ENCODE measurements around the gene AIP. TPM values are rescaled to one million over a fixed set of nuclear protein-coding genes. Genes with fewer than 3 reads are reported as not detected.

AIP gene
- total and polyA plus RNA-seq, 2 of the 8 experiments (the other 6 are each of a cell fraction or from before 2014, with no cell fraction given): 29.8 to 54.4 TPM

DNA sequence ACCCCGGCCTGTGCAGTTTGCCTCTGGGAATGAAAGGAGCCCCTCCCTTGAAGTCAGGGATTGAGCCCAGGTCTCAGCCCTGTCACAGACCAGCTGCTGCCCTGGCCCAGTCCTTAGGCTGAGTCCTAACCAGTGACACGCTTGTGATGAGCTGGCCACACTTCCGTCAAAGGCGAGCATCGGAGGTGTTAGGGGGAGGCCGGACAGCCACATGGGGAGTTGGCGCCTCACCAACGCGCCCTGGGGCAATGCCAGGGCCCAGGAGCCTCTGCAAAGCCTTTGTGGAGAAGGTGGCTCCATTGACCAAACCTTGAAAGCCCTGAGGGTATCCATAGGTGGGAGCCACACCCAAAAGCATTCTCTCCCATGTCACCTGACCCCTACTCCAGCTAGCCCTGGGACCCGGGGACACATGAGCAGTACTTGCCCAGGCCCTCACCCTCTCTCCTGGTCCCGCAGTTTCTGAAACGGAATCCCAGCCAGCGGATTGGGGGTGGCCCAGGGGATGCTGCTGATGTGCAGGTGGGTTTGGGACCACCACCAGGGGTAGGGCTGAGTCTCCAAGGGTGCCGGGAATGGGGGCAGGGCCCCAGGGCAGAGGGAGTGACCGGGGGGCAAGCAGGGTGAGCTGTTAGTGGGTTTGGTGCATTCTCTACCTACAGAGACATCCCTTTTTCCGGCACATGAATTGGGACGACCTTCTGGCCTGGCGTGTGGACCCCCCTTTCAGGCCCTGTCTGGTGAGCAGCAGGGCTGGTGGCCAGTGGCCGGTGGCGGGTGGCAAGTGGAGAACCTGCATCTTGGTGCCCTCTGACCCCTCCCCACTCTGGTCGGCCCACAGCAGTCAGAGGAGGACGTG, 49.1 kb upstream of the AIP start:
- Histone ChIP-seq H2BK20ac (ENCODE audit: low read length) (no peak overlapping the region), H2BK12ac (ENCODE audit: low read depth, low read length) (no peak overlapping the region), H4K91ac (replicated peaks; ENCODE audit: insufficient read length, low read length) (no peak overlapping the region), H4K8ac (ENCODE audit: extremely low read depth, insufficient read depth, low read length) (no peak overlapping the region), H2AFZ (ENCODE audit: low read length) (no peak overlapping the region), H4K20me1 (replicated peaks in 1 of 2; ENCODE audit: control insufficient read depth in 1 of 2, insufficient read depth in 2 of 2, low read length in 2 of 2) (peaks cover 0 to 14% of the 10 kb centered on the region in 2 experiments), H3K4ac (replicated peaks; ENCODE audit: insufficient read length, low read depth, low read length) (no peak overlapping the region), H4K5ac (ENCODE audit: insufficient read length, low read depth, low read length) (no peak overlapping the region), H3K9ac (replicated peaks in 1 of 4; ENCODE audit: extremely low read depth in 1 of 4, low read depth in 3 of 4, low read length in 3 of 4) (no peak overlapping the region), H3K36me3 (ENCODE audit: control insufficient read depth in 2 of 4, insufficient read depth in 4 of 4, low read length in 3 of 4) (peaks cover 6 to 25% (median 13%) of the 10 kb centered on the region in 4 experiments; a peak in 7 of 8 replicates), H3K4me3 (ENCODE audit: extremely low read depth in 1 of 4, insufficient read depth in 2 of 4, low read depth in 3 of 4, low read length in 4 of 4) (no peak overlapping the region), H3K18ac (ENCODE audit: extremely low read depth, low read length) (no peak overlapping the region), H3K23ac (ENCODE audit: insufficient read length) (no peak overlapping the region), H2BK5ac (ENCODE audit: low read depth, low read length) (no peak overlapping the region; the same call in 1 of the 2 replicates), H2BK120ac (replicated peaks; ENCODE audit: low read depth, low read length) (no peak overlapping the region), H2AK5ac (ENCODE audit: low read depth, low read length) (no peak overlapping the region), H3K4me2 (ENCODE audit: insufficient read depth in 1 of 2, low read depth in 2 of 2, low read length in 2 of 2) (no peak overlapping the region), H3K23me2 (ENCODE audit: low read depth, low read length) (peaks cover 4% of the 10 kb centered on the region), H3K9me3 (ENCODE audit: insufficient read depth in 2 of 2, low read depth in 1 of 2, low read length in 1 of 2) (no peaks in the 10 kb centered on the region), H3K27ac (ENCODE audit: low read depth, low read length) (no peak overlapping the region), H3K79me1 (ENCODE audit: low read depth, low read length) (peaks cover 3% of the 10 kb centered on the region), H3K4me1 (replicated peaks in 1 of 4; ENCODE audit: control insufficient read depth in 3 of 4, insufficient read depth in 4 of 4, low read length in 3 of 4) (peaks cover 0 to 21% (median 16%) of the 10 kb centered on the region in 4 experiments; a peak in 6 of 7 replicates), H3K79me2 (ENCODE audit: control insufficient read depth in 1 of 2, insufficient read depth in 2 of 2, low read length in 2 of 2) (peaks cover 0 to 7% of the 10 kb centered on the region in 2 experiments; a peak in 2 of 4 replicates), H3K56ac (replicated peaks; ENCODE audit: insufficient read length, low read depth, low read length) (no peak overlapping the region), H3K14ac (ENCODE audit: insufficient read length) (no peak overlapping the region), H3K27me3 (replicated peaks in 1 of 4; ENCODE audit: control insufficient read depth in 3 of 4, extremely low read depth in 1 of 4, insufficient read depth in 3 of 4, low read length in 3 of 4) (no peaks in the 10 kb centered on the region), H2BK15ac (ENCODE audit: low read length) (no peak overlapping the region)
- WGBS, 2 experiments (ENCODE audit: extremely low coverage in 1 of 2, insufficient coverage in 1 of 2, insufficient read length in 1 of 2, insufficient replicate concordance in 2 of 2, low coverage in 1 of 2, low lambda C conversion rate in 2 of 2, missing lambda C conversion rate in 1 of 2): 88% methylated on average over 22 of the region's 22 CpGs; no CpG with 5 or more reads in 1 of the 2 experiments
- ChIA-PET CTCF (ENCODE audit: partially characterized antibody) (interaction anchor here (0.7 to 1.0 kb wide), 2 partner anchors 14 to 23 kb away, joined by 3 to 4 read pairs; no protein-coding TSS in a partner anchor), POLR2A (ENCODE audit: partially characterized antibody) (interaction anchor here (0.6 to 12.5 kb wide), 10 partner anchors 14 to 117 kb away, joined by 3 to 104 read pairs (median 3); partner anchors contain the start of genes CARNS1, PPP1CA and RAD9A)
- no peak for FAIRE-seq
- no peak for DNase-seq (ENCODE audit: low read depth in 1 of 2, low spot score in 2 of 2)
- TF ChIP-seq CREB1 (IDR thresholded peaks at IDR 0.05) (no peak), SIN3A (conservative IDR thresholded peaks at IDR 0.05 in 1 of 2, IDR thresholded peaks at IDR 0.05 in 1 of 2; ENCODE audit: low read depth in 1 of 2, low read length in 2 of 2) (no peak), TBP (IDR thresholded peaks at IDR 0.05; ENCODE audit: low read depth, low read length) (no peak), JUN (IDR thresholded peaks at IDR 0.05; ENCODE audit: low read depth, low read length) (no peak), HDAC6 (IDR thresholded peaks at IDR 0.05; ENCODE audit: low read depth, low read length) (no peak), POU5F1 (IDR thresholded peaks at IDR 0.05; ENCODE audit: low read depth, low read length) (no peak), KDM4A (IDR thresholded peaks at IDR 0.05; ENCODE audit: low read depth, low read length, severe bottlenecking) (no peak), ZNF274 (IDR thresholded peaks at IDR 0.05; ENCODE audit: borderline replicate concordance, extremely low read depth, low read length) (no peak), TEAD4 (IDR thresholded peaks at IDR 0.05; ENCODE audit: low read depth, low read length) (no peak)

All from H1 (cell line).